Loucy (cell line): ENCODE measurements around the gene RNF224.

Experiments used
- H2AFZ ChIP-seq: fragments of 200-600 bp; sonication (generic); 2 replicates; pipeline ENCODE4 v1.6.0; 2016; ENCODE audit warnings: antibody characterized with exemption, mild to moderate bottlenecking, low read length, moderate library complexity
- H3F3A ChIP-seq: fragments of 200-600 bp; 2 replicates; pipeline ENCODE4 v1.6.0; 2016; ENCODE audit warnings: antibody characterized with exemption, low read depth, mild to moderate bottlenecking
- H3K27me3 ChIP-seq: fragments of 200-600 bp; sonication (generic); 2 replicates; pipeline ENCODE4 v1.6.1; 2014; ENCODE audit warnings: low read length, mild to moderate bottlenecking; ENCODE audit not compliant: insufficient read depth, poor library complexity, severe bottlenecking
- H3K36me3 ChIP-seq: fragments of 200-600 bp; sonication (generic); 2 replicates; pipeline ENCODE4 v1.6.1; 2016; ENCODE audit warnings: low read length; ENCODE audit not compliant: insufficient read depth
- H3K4me1 ChIP-seq: fragments of 200-600 bp; sonication (generic); 2 replicates; pipeline ENCODE4 v1.5.1; 2014; ENCODE audit warnings: low read length, mild to moderate bottlenecking; ENCODE audit not compliant: insufficient read depth, poor library complexity, severe bottlenecking
- H3K4me2 ChIP-seq: fragments of 200-600 bp; sonication (generic); 2 replicates; pipeline ENCODE4 v1.6.0; 2014; ENCODE audit warnings: antibody characterized with exemption, low read length, low read depth, mild to moderate bottlenecking; ENCODE audit not compliant: poor library complexity, severe bottlenecking
- H3K4me3 ChIP-seq: fragments of 200-600 bp; sonication (generic); 2 replicates; pipeline ENCODE4 v1.5.1; 2014; ENCODE audit warnings: low read length, mild to moderate bottlenecking, mixed read lengths; ENCODE audit not compliant: poor library complexity, severe bottlenecking
- H3K79me2 ChIP-seq: fragments of 200-600 bp; sonication (generic); 2 replicates; pipeline ENCODE4 v1.6.1; 2014; ENCODE audit warnings: low read length; ENCODE audit not compliant: insufficient read depth
- H3K9ac ChIP-seq: fragments of 200-600 bp; sonication (generic); 2 replicates; pipeline ENCODE4 v1.6.0; 2014; ENCODE audit warnings: mild to moderate bottlenecking, low read depth, low read length, moderate library complexity; ENCODE audit not compliant: poor library complexity, severe bottlenecking
- H3K9me2 ChIP-seq: fragments of 200-600 bp; sonication (generic); replicated peaks from 2 replicates; pipeline ENCODE4 v1.6.1; 2016; ENCODE audit warnings: low read depth, low read length, mixed read lengths
- H3K9me3 ChIP-seq: fragments of 200-600 bp; sonication (generic); 2 replicates; pipeline ENCODE4 v1.6.1; 2014; ENCODE audit warnings: mild to moderate bottlenecking, antibody characterized with exemption, low read length, low read depth; ENCODE audit not compliant: insufficient read depth
- H4K20me1 ChIP-seq: fragments of 200-600 bp; sonication (generic); 2 replicates; pipeline ENCODE4 v1.6.0; 2014; ENCODE audit warnings: antibody characterized with exemption, low read length, mild to moderate bottlenecking; ENCODE audit not compliant: insufficient read depth, poor library complexity, severe bottlenecking
- EZH2phosphoT487 ChIP-seq: fragments of 200-600 bp; IDR thresholded peaks from 2 replicates; pipeline ENCODE4 v1.6.1; 2018; ENCODE audit warnings: antibody characterized with exemption, mild to moderate bottlenecking, moderate library complexity, borderline replicate concordance
- TF ChIP-seq, protein P1 (sequence below): fragments of 200-600 bp; sonication (generic); conservative IDR thresholded peaks from 2 replicates; pipeline ENCODE4 v1.5.1; 2014; ENCODE audit warnings: mild to moderate bottlenecking, antibody characterized with exemption, low read length

RNF224 gene

DNA sequence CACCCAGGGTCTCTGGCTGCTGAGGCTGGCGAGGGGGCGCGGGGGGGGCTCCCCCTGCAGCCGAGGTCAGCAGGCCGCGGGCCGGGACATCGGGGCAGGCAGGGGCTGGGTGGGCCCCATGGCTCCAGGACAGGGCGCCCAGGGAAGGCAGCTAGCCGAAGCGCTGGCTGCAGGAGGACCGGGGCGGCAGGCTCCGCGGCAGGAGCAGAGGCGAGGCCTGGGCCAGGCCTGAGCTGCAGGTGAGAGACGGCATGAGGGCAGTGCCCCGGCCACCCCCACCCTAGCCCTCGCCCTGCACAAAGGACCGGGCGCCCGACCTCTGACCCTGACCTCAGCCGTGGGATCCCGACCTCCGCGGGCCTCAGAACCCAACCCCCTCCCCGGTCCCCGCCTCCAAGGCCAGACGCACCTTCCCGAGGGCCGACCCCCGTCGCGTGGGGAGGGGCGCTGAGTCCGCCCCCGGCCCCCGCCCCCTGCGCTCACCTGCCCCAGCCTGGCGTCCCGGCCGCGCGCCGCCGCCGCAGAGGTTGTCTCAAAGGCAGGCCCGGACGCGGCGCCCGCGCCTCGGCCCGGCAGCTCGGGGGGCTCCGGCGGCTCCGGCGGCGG, 5.7 kb upstream of the RNF224 start:
- H3F3A ChIP-seq = no peaks in the 10 kb centered on the region
- H2AFZ ChIP-seq = peak overlapping the region; percentile 36; the same call in 1 of the 2 replicates
- no peaks in the 10 kb centered on the region for H4K20me1 ChIP-seq
- no peaks in the 10 kb centered on the region for H3K36me3 ChIP-seq
- H3K4me2 ChIP-seq = no peak overlapping the region
- peak overlapping the region; percentile 56 for H3K4me3 ChIP-seq
- H3K27me3 ChIP-seq = no peaks in the 10 kb centered on the region
- no peaks in the 10 kb centered on the region for H3K9me3 ChIP-seq
- no peaks in the 10 kb centered on the region for H3K79me2 ChIP-seq
- H3K9me2 ChIP-seq = no peaks in the 10 kb centered on the region
- H3K4me1 ChIP-seq = peaks cover 21% of the 10 kb centered on the region
- H3K9ac ChIP-seq = no peak overlapping the region
- TF ChIP-seq, protein P1, sequence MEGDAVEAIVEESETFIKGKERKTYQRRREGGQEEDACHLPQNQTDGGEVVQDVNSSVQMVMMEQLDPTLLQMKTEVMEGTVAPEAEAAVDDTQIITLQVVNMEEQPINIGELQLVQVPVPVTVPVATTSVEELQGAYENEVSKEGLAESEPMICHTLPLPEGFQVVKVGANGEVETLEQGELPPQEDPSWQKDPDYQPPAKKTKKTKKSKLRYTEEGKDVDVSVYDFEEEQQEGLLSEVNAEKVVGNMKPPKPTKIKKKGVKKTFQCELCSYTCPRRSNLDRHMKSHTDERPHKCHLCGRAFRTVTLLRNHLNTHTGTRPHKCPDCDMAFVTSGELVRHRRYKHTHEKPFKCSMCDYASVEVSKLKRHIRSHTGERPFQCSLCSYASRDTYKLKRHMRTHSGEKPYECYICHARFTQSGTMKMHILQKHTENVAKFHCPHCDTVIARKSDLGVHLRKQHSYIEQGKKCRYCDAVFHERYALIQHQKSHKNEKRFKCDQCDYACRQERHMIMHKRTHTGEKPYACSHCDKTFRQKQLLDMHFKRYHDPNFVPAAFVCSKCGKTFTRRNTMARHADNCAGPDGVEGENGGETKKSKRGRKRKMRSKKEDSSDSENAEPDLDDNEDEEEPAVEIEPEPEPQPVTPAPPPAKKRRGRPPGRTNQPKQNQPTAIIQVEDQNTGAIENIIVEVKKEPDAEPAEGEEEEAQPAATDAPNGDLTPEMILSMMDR = no peak
- no peak for TF ChIP-seq EZH2phosphoT487

DNA sequence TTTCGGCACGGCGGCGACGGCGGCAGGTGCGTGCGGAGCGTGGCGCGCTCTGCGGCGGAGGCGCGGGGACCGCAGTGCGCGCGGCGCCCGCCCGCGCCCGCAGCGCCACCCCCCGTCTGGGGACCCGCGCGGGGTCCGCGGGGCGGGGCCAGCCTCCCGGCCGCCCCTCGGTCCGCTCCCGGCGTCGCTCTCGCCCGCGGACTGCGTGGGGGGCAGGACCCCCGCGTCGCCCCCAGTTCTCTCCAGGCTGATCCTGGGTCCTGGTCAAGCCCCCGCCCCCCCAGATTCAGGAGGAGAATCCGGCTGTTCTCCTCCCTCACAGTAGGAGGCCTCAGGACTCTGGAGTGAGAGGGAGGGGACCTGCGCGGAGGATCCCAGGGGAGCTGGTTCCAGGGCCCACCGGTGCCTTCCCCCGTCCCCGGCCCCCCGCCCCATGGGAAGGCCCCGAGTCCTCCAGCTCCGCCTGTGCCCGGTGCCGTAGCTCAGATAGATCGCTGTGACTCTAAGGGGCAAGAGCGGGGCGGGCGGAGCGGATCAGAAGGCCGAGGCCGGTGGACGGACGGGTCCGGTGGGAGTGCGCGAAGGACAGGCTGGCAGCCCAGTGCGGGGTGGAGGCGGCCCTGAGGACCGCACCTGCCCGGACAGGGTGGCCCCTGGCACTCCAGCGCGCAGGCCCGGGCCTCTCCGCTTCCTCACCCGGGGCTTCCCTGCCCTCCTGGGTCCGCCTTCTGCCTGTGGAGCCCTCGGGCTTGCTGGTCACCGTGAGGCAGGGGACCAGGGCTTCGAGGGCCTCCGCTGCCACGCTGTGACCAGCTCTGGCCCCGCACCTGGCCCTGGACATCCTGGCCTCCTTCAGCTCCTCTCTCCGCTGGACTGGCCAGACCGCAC, 4.9 kb upstream of the RNF224 start, which contains the start of gene RNF208:
Gene RNF208, minus strand, starts transcription at position 51 of the 888 bp plus-strand sequence. CDS start 1,028 bp downstream, outside the sequence.
- Histone ChIP-seq H3K27me3 (no peaks in the 10 kb centered on the region), H3K4me1 (peaks cover 21% of the 10 kb centered on the region), H2AFZ (peak within 1 kb of the TSS; percentile 51; the same call in 1 of the 2 replicates), H3K36me3 (no peaks in the 10 kb centered on the region), H3K4me2 (peak within 1 kb of the TSS; percentile 77), H3K9ac (peak within 1 kb of the TSS; percentile 97), H4K20me1 (no peaks in the 10 kb centered on the region), H3F3A (no peaks in the 10 kb centered on the region), H3K9me3 (no peaks in the 10 kb centered on the region), H3K79me2 (no peaks in the 10 kb centered on the region), H3K9me2 (no peaks in the 10 kb centered on the region), H3K4me3 (peak within 1 kb of the TSS; percentile 90)
- no peak for TF ChIP-seq EZH2phosphoT487
- TF ChIP-seq, protein P1 = no peak

DNA sequence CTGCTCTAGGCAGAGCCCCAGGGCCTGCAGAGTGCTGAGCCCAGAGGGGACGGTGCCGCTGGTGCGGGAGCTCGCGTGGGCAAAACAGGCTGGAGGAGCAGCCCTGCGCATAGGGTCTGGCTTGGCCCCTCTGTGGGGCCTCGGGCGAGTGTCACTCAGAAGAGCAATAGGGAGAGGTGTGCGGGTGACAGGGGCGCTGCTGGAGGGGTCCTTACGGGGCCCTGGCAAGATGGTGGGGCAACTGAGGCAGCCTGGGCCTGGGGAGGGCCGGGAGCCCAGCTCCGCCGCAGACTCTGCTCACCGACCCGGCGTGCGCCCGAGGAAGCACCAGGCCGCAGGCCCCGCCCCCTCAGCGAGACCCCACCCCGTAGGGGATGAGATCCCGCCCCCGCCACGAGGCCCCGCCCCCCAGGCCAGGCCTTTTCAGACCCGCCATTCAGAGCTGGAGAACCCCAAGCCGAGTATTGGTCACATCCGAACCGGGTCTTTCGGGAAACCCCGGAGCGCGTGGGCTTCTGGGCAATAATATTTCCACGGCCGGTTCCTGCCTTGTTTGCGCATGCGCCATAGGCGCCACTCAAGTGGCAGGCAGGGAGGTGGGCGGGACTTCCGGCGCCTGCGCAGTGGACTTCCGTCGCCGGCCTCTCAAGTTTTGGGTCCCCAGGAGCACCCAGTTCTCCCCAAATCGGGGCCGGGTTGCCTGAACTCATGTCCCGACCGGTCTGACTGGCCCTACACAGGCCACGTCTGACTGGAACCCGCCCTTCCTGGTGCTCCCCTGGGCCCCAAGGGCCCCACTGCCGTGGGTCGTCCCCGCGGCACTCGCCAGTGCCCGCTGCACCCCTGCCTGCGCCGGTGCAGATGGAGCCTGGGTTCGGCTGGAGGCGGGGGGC, 4.0 kb upstream of the RNF224 start:
- TF ChIP-seq EZH2phosphoT487 = no peak
- TF ChIP-seq, protein P1 = no peak

More for the DNA sequence above, 4.0 kb upstream of the RNF224 start:
- Histone ChIP-seq H4K20me1 (no peaks in the 10 kb centered on the region), H3K4me2 (peak overlapping the region; percentile 98), H3K4me3 (peak overlapping the region; percentile 90), H3F3A (no peaks in the 10 kb centered on the region), H2AFZ (peak overlapping the region; percentile 89), H3K9me2 (no peaks in the 10 kb centered on the region), H3K4me1 (peaks cover 21% of the 10 kb centered on the region), H3K36me3 (no peaks in the 10 kb centered on the region), H3K27me3 (no peaks in the 10 kb centered on the region), H3K79me2 (no peaks in the 10 kb centered on the region), H3K9ac (peak overlapping the region; percentile 97), H3K9me3 (no peaks in the 10 kb centered on the region)
